H1 (cell line): ENCODE data around the gene ANKRD12. TPM values are rescaled to one million over a fixed set of nuclear protein-coding genes. Genes with fewer than 3 reads are reported as not detected.

Experiments used
- FOSL1 ChIP-seq: IDR thresholded peaks from 2 replicates; pipeline ENCODE4 v1.6.1; 2011; ENCODE audit warnings: mild to moderate bottlenecking, low read depth, low read length, moderate library complexity; ENCODE audit not compliant: insufficient read depth
- MAFK ChIP-seq: IDR thresholded peaks from 2 replicates; pipeline ENCODE4 v1.6.1; 2012; ENCODE audit warnings: low read depth, mild to moderate bottlenecking, improper control_type of control experiment, low read length
- RAD21 ChIP-seq, 2 experiments: IDR thresholded peaks in 1 of 2; conservative IDR thresholded peaks in 1 of 2; 2 replicates each; pipeline ENCODE4 v1.6.1; 2011; ENCODE audit warnings: low read depth in 2 of 2, low read length in 2 of 2, improper control_type of control experiment in 1 of 2, inconsistent platforms in 1 of 2, mild to moderate bottlenecking in 1 of 2, moderate library complexity in 1 of 2
- RBBP5 ChIP-seq: IDR thresholded peaks from 2 replicates; pipeline ENCODE4 v1.7.1; 2012; ENCODE audit warnings: low read depth, mild to moderate bottlenecking, inconsistent platforms, low read length, moderate library complexity, borderline replicate concordance
- polyA plus RNA-seq, 7 experiments: library from polyadenylated mRNA; depleted of rRNA in 3 of 7; stranded (reverse) in 5 of 7; unstranded in 2 of 7; fragments of >200 nt in 5 of 7; fragments of 200-250 nt in 2 of 7; gene quantifications; 1 replicate in 5 of 7; 2 replicates in 1 of 7; 4 replicates in 1 of 7; pipeline versions ENCODE4 v1.2.1 to v1.2.3, GENCODE V29; 2011 to 2013; ENCODE audit warnings: missing spikeins in 2 of 7, mixed read lengths in 2 of 7
- total RNA-seq: library from RNA; stranded (reverse); fragmentation: NEBNext Ultra II Directional; extraction: Animal tissue kit (Norgen Biotek cat#: 25700); gene quantifications from 2 replicates; pipeline ENCODE4 v1.2.1, GENCODE V29; 2021

The ANKRD12 gene
- total and polyA plus RNA-seq, 2 of the 8 experiments (the other 6 are each of a cell fraction or from before 2014, with no cell fraction given) = 2.6 to 37.9 TPM

- TF ChIP-seq FOSL1 (no peak), RBBP5 (no peak), RAD21 (IDR thresholded peaks at IDR 0.05 in 1 of 2, conservative IDR thresholded peaks at IDR 0.05 in 1 of 2; ENCODE audit: low read depth in 2 of 2, low read length in 2 of 2) (no peak), MAFK (no peak)
- TF ChIP-seq, all 59 proteins: peak for 0
Measured at GRCh38 chr18:9135081-9135911, 1.3 kb upstream of the ANKRD12 start (continued).
